Loucy (cell line): ENCODE results near the gene OR1N1.

ENCODE experiments used
- H2AFZ ChIP-seq: fragments of 200-600 bp; sonication (generic); 2 replicates; pipeline ENCODE4 v1.6.0; 2016; ENCODE audit warnings: antibody characterized with exemption, mild to moderate bottlenecking, low read length, moderate library complexity
- H3F3A ChIP-seq: fragments of 200-600 bp; 2 replicates; pipeline ENCODE4 v1.6.0; 2016; ENCODE audit warnings: antibody characterized with exemption, low read depth, mild to moderate bottlenecking
- H3K27me3 ChIP-seq: fragments of 200-600 bp; sonication (generic); 2 replicates; pipeline ENCODE4 v1.6.1; 2014; ENCODE audit warnings: low read length, mild to moderate bottlenecking; ENCODE audit not compliant: insufficient read depth, poor library complexity, severe bottlenecking
- H3K36me3 ChIP-seq: fragments of 200-600 bp; sonication (generic); 2 replicates; pipeline ENCODE4 v1.6.1; 2016; ENCODE audit warnings: low read length; ENCODE audit not compliant: insufficient read depth
- H3K4me1 ChIP-seq: fragments of 200-600 bp; sonication (generic); 2 replicates; pipeline ENCODE4 v1.5.1; 2014; ENCODE audit warnings: low read length, mild to moderate bottlenecking; ENCODE audit not compliant: insufficient read depth, poor library complexity, severe bottlenecking
- H3K4me2 ChIP-seq: fragments of 200-600 bp; sonication (generic); 2 replicates; pipeline ENCODE4 v1.6.0; 2014; ENCODE audit warnings: antibody characterized with exemption, low read length, low read depth, mild to moderate bottlenecking; ENCODE audit not compliant: poor library complexity, severe bottlenecking
- H3K4me3 ChIP-seq: fragments of 200-600 bp; sonication (generic); 2 replicates; pipeline ENCODE4 v1.5.1; 2014; ENCODE audit warnings: low read length, mild to moderate bottlenecking, mixed read lengths; ENCODE audit not compliant: poor library complexity, severe bottlenecking
- H3K79me2 ChIP-seq: fragments of 200-600 bp; sonication (generic); 2 replicates; pipeline ENCODE4 v1.6.1; 2014; ENCODE audit warnings: low read length; ENCODE audit not compliant: insufficient read depth
- H3K9ac ChIP-seq: fragments of 200-600 bp; sonication (generic); 2 replicates; pipeline ENCODE4 v1.6.0; 2014; ENCODE audit warnings: mild to moderate bottlenecking, low read depth, low read length, moderate library complexity; ENCODE audit not compliant: poor library complexity, severe bottlenecking
- H3K9me2 ChIP-seq: fragments of 200-600 bp; sonication (generic); replicated peaks from 2 replicates; pipeline ENCODE4 v1.6.1; 2016; ENCODE audit warnings: low read depth, low read length, mixed read lengths
- H3K9me3 ChIP-seq: fragments of 200-600 bp; sonication (generic); 2 replicates; pipeline ENCODE4 v1.6.1; 2014; ENCODE audit warnings: mild to moderate bottlenecking, antibody characterized with exemption, low read length, low read depth; ENCODE audit not compliant: insufficient read depth
- H4K20me1 ChIP-seq: fragments of 200-600 bp; sonication (generic); 2 replicates; pipeline ENCODE4 v1.6.0; 2014; ENCODE audit warnings: antibody characterized with exemption, low read length, mild to moderate bottlenecking; ENCODE audit not compliant: insufficient read depth, poor library complexity, severe bottlenecking
- CTCF ChIP-seq: fragments of 200-600 bp; sonication (generic); conservative IDR thresholded peaks from 2 replicates; pipeline ENCODE4 v1.5.1; 2014; ENCODE audit warnings: mild to moderate bottlenecking, antibody characterized with exemption, low read length
- EZH2phosphoT487 ChIP-seq: fragments of 200-600 bp; IDR thresholded peaks from 2 replicates; pipeline ENCODE4 v1.6.1; 2018; ENCODE audit warnings: antibody characterized with exemption, mild to moderate bottlenecking, moderate library complexity, borderline replicate concordance

The OR1N1 gene

GRCh38 chr9:122526602-122527001, 491 bp downstream of the OR1N1 start:
- H3K9ac ChIP-seq: no peak overlapping the region
- H3K4me1 ChIP-seq: no peaks in the 10 kb centered on the region
- H4K20me1 ChIP-seq: no peaks in the 10 kb centered on the region
- no peaks in the 10 kb centered on the region for H3K79me2 ChIP-seq
- no peaks in the 10 kb centered on the region for H3F3A ChIP-seq
- no peaks in the 10 kb centered on the region for H3K27me3 ChIP-seq
- no peak overlapping the region for H3K4me2 ChIP-seq
- no peaks in the 10 kb centered on the region for H3K36me3 ChIP-seq
- no peaks in the 10 kb centered on the region for H3K9me3 ChIP-seq
- H3K9me2 ChIP-seq: no peaks in the 10 kb centered on the region
- H2AFZ ChIP-seq: no peak overlapping the region
- no peak for TF ChIP-seq EZH2phosphoT487
- no peak for TF ChIP-seq CTCF
- no peak overlapping the region for H3K4me3 ChIP-seq

- Histone ChIP-seq H3K9me3 (no peaks in the 10 kb centered on the region), H3K27me3 (no peaks in the 10 kb centered on the region), H3K4me3 (no peak overlapping the region), H4K20me1 (no peaks in the 10 kb centered on the region), H3K4me2 (no peak overlapping the region), H2AFZ (no peak overlapping the region), H3K9ac (no peak overlapping the region), H3K79me2 (no peaks in the 10 kb centered on the region), H3K4me1 (no peaks in the 10 kb centered on the region), H3F3A (no peaks in the 10 kb centered on the region), H3K36me3 (no peaks in the 10 kb centered on the region), H3K9me2 (no peaks in the 10 kb centered on the region)
- no peak for TF ChIP-seq CTCF
- TF ChIP-seq EZH2phosphoT487: no peak
These were observed 7.7 kb downstream of the OR1N1 start for GRCh38 chr9:122519376-122519775.

GRCh38 chr9:122518841-122519240, 8.3 kb downstream of the OR1N1 start, which contains the start of gene OR1J4:
OR1J4 (plus strand) TSS chr9:122519141; CDS start chr9:122519141, 0 bp downstream.
- H3K4me3 ChIP-seq: no peak within 1 kb of the TSS
- TF ChIP-seq EZH2phosphoT487 (no peak), CTCF (no peak)
- H3K9me2 ChIP-seq: no peaks in the 10 kb centered on the region
- no peaks in the 10 kb centered on the region for H3F3A ChIP-seq
- H3K4me1 ChIP-seq: no peaks in the 10 kb centered on the region
- no peak within 1 kb of the TSS for H3K4me2 ChIP-seq
- H2AFZ ChIP-seq: no peak within 1 kb of the TSS
- no peaks in the 10 kb centered on the region for H3K79me2 ChIP-seq
- no peaks in the 10 kb centered on the region for H3K36me3 ChIP-seq
- H3K9ac ChIP-seq: no peak within 1 kb of the TSS
- no peaks in the 10 kb centered on the region for H4K20me1 ChIP-seq
- no peaks in the 10 kb centered on the region for H3K27me3 ChIP-seq
- H3K9me3 ChIP-seq: no peaks in the 10 kb centered on the region
